GM13976 (cell line): Measurements from ENCODE around the gene SPECC1L.
A peak's percentile ranks its signal among the peaks of the same experiment; 100 is the strongest.
"Not testable (repeated sequence)": the region's sequence is repeated elsewhere in the genome, so short reads cannot be mapped to it uniquely, and the experiment has no call there.

Experiments used
- DNase-seq: peaks from one replicate; pipeline ENCODE4 v3.0.0; 2012; ENCODE audit warnings: low spot score
- CTCF ChIP-seq: IDR thresholded peaks from 2 replicates; pipeline ENCODE4 v1.5.1; 2012; ENCODE audit warnings: borderline replicate concordance, mild to moderate bottlenecking; ENCODE audit not compliant: insufficient read depth; ENCODE audit errors: extremely low read depth, missing control alignments, control extremely low read depth
- in situ Hi-C: fragments of 300-500 bp; cut with MboI; formaldehyde crosslinking; loops from one replicate; pipeline ENCODE4 v1.12.0; 2022; ENCODE audit warnings: low sequenced_read_pairs, mixed read lengths, inconsistent platforms; ENCODE audit not compliant: unreplicated experiment

SPECC1L gene

GRCh38 chr22:24253126-24253525, 17.5 kb upstream of the SPECC1L start:
- DNase-seq, in situ Hi-C loops: not testable (repeated sequence)

DNA sequence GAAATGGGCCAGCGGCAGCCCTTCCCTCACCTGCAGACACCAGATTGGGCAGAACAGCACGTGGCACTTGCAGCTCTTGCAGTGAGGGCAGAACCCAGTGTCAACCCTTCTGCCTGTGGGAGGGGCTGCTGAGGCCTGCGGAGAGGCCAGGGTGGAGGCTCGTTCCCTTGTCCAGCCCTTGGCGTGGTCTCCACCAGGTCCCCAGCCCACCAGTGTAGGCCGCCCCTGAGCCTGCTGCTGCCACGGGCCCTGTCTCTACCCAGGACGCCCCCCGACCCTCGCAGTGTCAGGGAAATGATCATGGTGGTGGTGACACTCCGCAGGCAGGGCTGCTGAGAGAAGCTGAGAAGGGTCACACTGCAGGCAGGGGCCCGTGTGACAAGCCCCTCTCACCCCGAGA, 14.5 kb upstream of the SPECC1L start:
- in situ Hi-C loops, DNase-seq: not testable (repeated sequence)

DNA sequence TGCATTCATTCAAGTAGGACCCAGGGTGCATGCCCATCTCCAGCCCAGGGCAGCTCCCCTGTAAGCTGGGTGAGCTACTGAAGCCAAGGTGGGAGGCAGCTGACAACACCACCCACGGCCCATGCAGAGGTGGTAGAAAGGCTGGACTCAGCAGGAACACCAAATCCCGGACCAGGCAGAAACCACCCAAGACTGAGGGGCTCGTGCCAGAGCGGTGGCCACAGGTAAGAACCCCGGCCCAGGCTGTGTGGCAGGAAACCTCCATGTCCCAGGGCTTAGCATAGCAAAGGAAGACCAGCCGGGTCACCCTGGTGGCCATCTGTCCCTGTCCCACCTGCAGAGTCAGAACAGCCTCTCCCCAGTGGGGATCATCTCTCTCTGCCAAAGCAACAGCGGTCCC, 13.9 kb upstream of the SPECC1L start:
- in situ Hi-C loops, DNase-seq: not testable (repeated sequence)

DNA sequence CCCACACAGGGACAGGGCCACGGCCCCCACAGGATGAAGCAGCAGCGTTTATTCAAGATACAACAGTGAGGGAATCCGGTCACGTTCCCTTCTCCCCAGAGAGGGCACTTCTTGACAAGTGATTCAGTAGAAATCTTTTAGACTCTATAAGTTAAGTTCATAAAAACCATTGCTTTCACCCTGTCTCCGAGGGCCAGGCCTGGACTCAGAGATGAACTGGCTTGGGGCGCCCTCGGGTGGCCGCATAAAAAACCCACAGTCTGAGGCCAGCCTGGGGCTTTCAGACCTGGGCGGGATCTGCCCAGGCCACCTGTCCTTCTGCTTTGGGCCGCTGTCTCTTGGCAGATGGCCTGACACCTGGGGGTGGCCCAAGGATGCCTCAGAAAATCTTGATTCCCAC, 11.2 kb upstream of the SPECC1L start:
- in situ Hi-C loops, result not testable (repeated sequence)

DNA sequence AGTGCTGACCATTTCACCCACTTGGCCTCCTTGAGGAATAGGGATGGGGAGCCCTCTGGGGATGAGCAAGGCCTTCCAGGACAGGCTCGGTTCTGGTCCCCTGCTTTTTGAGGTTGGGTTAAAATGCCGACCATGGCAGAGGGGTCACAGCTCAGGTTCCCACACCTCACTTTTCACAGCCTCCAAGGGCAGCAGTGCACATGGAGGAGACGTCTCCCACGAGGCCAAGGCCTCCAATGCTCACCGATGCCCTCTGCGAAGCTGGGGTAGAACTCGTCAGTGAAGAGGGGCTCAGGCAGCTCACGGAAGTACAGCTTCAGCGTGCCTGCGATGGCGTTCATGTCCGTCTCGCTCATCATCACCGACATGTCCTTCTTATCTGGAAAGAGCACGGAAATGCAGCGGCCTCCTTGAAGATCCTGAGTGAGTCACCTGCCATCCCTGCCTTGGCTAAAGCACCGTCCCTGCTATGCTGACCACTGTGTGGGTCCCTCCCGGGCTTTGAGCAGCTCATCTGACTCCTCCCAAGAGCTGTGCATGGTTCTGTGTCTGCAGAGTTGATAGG, 8.4 kb upstream of the SPECC1L start:
- DNase-seq, in situ Hi-C loops: not testable (repeated sequence)

More for the DNA sequence above, 11.2 kb upstream of the SPECC1L start:
- peak; percentile 81 for DNase-seq
- peak; percentile 32 for TF ChIP-seq CTCF

DNA sequence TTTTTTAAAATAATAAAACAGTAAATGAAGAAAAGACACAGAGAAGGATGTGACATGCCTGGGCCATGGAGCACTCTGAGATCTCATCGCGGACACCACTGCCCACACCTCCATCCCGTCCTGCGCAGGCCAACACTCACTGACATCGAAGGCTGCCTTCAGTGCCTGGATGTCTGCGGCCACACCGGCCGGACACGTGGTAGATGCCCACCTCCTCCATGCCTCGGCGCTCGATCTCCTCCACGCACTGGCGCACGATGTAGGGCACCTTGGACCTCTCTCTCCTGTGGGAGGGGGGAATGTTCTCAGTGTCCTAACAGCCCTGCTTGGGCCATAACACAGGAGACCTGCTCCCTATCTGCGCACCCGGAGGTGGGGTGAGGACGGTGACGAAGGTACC, 7.2 kb upstream of the SPECC1L start:
- DNase-seq, in situ Hi-C loops: not testable (repeated sequence)

GRCh38 chr22:24264329-24264896, 6.2 kb upstream of the SPECC1L start:
- in situ Hi-C loops, result not testable (repeated sequence)

GRCh38 chr22:24265734-24266133, 4.9 kb upstream of the SPECC1L start:
- DNase-seq, result no peak
- no peak for TF ChIP-seq CTCF
- in situ Hi-C loops, result no loop called here

More at GRCh38 chr22:24264329-24264896, 6.2 kb upstream of the SPECC1L start:
- not testable (repeated sequence) for DNase-seq

DNA sequence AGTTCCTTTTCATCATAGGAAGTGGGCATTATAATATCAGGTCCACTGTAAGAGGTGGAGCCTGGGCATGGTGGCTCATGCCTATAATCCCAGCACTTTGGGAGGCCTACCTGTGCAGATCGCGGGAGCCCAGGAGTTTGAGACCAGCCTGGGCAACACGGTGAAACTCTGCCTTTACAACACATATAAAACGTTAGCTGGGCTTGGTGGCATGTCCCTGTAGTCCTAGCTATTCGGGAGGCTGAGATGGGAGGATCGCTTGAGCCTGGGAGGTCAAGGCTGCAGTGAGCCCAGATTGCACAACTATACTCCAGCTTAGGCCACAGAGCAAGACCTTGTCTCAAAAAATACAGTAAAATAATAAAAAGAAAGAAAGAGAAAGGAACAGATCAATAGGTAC, 4.1 kb upstream of the SPECC1L start:
- in situ Hi-C loops, DNase-seq: not testable (repeated sequence)

GRCh38 chr22:24271386-24271854, 789 bp downstream of the SPECC1L start:
- TF ChIP-seq CTCF, result no peak
- in situ Hi-C loops, result no loop called here
- no peak for DNase-seq

- in situ Hi-C loops, DNase-seq: not testable (repeated sequence)
Observed at GRCh38 chr22:24273031-24273430, 2.4 kb downstream of the SPECC1L start.

DNA sequence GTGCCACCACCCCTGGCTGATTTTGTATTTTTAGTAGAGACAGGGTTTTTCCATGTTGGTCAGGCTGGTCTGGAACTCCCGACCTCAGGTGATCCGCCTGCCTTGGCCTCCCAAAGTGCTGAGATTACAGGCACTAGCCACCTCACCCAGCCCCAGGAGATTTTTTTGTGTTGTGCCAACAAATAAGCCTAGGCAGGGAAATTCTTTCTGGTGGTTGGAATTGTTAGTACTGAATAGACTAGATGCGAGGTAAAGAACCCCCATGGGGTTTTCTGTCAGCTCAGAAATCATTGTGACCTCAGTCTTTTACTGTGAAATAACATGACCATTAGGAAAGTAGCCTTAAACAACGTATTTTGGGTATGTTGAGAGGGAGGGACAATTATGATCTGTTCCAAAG, 3.3 kb downstream of the SPECC1L start:
- in situ Hi-C loops, DNase-seq: not testable (repeated sequence)

DNA sequence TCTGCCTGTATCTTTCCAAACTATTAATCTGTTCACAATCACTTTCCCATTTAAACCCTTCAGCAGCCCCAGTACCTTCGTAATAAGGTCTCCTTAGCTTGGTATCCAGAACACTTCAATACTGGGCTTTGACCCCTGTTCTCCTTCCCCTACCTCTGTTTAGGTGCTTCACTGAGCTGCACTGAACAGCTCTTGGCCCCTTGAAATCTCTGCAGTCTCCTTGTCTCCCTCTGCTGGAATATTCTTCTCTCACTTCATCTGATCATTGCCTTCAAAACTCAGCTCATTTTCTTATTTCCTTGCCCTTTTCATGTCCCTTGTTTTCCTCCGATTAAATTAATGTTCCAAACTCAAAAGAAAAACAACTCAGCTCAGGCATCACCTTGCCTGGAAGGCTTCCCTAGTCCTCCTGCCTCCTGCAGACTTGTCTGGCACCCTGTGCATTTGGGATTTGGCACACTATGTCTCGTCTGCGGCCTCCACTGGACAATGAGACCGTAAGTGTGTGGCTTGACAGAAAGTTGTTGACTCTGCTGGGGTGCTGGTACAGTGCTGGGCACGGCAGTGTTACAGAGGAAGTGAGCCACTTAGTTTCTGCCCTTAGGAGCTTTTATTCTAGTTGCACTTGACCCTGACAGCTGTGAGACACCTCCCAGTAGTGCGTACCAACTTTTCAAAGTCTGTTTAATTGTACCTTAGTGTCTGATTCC, 4.2 kb downstream of the SPECC1L start:
- in situ Hi-C loops, result not testable (repeated sequence)

GRCh38 chr22:24280363-24280762, 9.7 kb downstream of the SPECC1L start:
- in situ Hi-C loops, DNase-seq: not testable (repeated sequence)

More for the DNA sequence above, 4.2 kb downstream of the SPECC1L start:
- not testable (repeated sequence) for DNase-seq
